Activated naive CD4-positive, alpha-beta T cell treated with anti-CD3 and anti-CD28 coated beads, Interleukin-2, amount 50 U/mL, for 24 hours (primary cell): ENCODE data around the gene LRRC7.
"Not testable (repeated sequence)": the region's sequence is repeated elsewhere in the genome, so short reads cannot be mapped to it uniquely, and the experiment has no call there.

Experiments
- H3K27ac Mint-ChIP-seq: one replicate; pipeline ENCODE4 v1.8.0; 2021; ENCODE audit warnings: mild to moderate bottlenecking, mixed read lengths
- H3K27me3 Mint-ChIP-seq: one replicate; pipeline ENCODE4 v1.8.0; 2021; ENCODE audit warnings: mixed read lengths
- H3K36me3 Mint-ChIP-seq: one replicate; pipeline ENCODE4 v1.8.0; 2021; ENCODE audit warnings: mixed read lengths
- H3K4me1 Mint-ChIP-seq: one replicate; pipeline ENCODE4 v1.8.0; 2021; ENCODE audit warnings: mixed read lengths
- H3K4me3 Mint-ChIP-seq: one replicate; pipeline ENCODE4 v1.8.0; 2021; ENCODE audit warnings: mild to moderate bottlenecking, mixed read lengths
- H3K9me3 Mint-ChIP-seq: one replicate; pipeline ENCODE4 v1.8.0; 2021; ENCODE audit warnings: mixed read lengths

Gene LRRC7

GRCh38 chr1:69845655-69846054 lies 277.9 kb downstream of the LRRC7 start:
- H3K4me3 Mint-ChIP-seq: no peak overlapping the region
- no peaks in the 10 kb centered on the region for H3K4me1 Mint-ChIP-seq
- H3K36me3 Mint-ChIP-seq: no peaks in the 10 kb centered on the region
- no peaks in the 10 kb centered on the region for H3K9me3 Mint-ChIP-seq
- no peak overlapping the region for H3K27ac Mint-ChIP-seq
- H3K27me3 Mint-ChIP-seq: no peaks in the 10 kb centered on the region

- no peak overlapping the region for H3K27ac Mint-ChIP-seq
- no peaks in the 10 kb centered on the region for H3K36me3 Mint-ChIP-seq
- H3K4me3 Mint-ChIP-seq: no peak overlapping the region
- no peaks in the 10 kb centered on the region for H3K27me3 Mint-ChIP-seq
- H3K4me1 Mint-ChIP-seq: no peaks in the 10 kb centered on the region
- no peaks in the 10 kb centered on the region for H3K9me3 Mint-ChIP-seq
Observed at GRCh38 chr1:69846267-69846666, 278.5 kb downstream of the LRRC7 start.

- H3K4me1 Mint-ChIP-seq: no peaks in the 10 kb centered on the region
- H3K9me3 Mint-ChIP-seq: no peaks in the 10 kb centered on the region
- H3K4me3 Mint-ChIP-seq: no peak overlapping the region
- H3K27ac Mint-ChIP-seq: no peak overlapping the region
- H3K27me3 Mint-ChIP-seq: no peaks in the 10 kb centered on the region
- H3K36me3 Mint-ChIP-seq: no peaks in the 10 kb centered on the region
Observed at GRCh38 chr1:69847670-69848069, 279.9 kb downstream of the LRRC7 start.

GRCh38 chr1:69852151-69852550 lies 284.4 kb downstream of the LRRC7 start:
- Mint-ChIP-seq H3K4me1 (no peaks in the 10 kb centered on the region), H3K4me3 (no peak overlapping the region)

GRCh38 chr1:69852706-69853105 lies 285.0 kb downstream of the LRRC7 start:
- no peak overlapping the region for H3K27ac Mint-ChIP-seq
- no peak overlapping the region for H3K4me3 Mint-ChIP-seq
- no peaks in the 10 kb centered on the region for H3K36me3 Mint-ChIP-seq
- no peaks in the 10 kb centered on the region for H3K4me1 Mint-ChIP-seq
- no peaks in the 10 kb centered on the region for H3K27me3 Mint-ChIP-seq
- peaks cover 5% of the 10 kb centered on the region for H3K9me3 Mint-ChIP-seq

More at GRCh38 chr1:69852151-69852550, 284.4 kb downstream of the LRRC7 start:
- no peaks in the 10 kb centered on the region for H3K36me3 Mint-ChIP-seq
- H3K27ac Mint-ChIP-seq: no peak overlapping the region
- H3K9me3 Mint-ChIP-seq: peaks cover 5% of the 10 kb centered on the region
- H3K27me3 Mint-ChIP-seq: no peaks in the 10 kb centered on the region

GRCh38 chr1:69858534-69858933 lies 290.8 kb downstream of the LRRC7 start:
- Mint-ChIP-seq H3K27ac (no peak overlapping the region), H3K36me3 (no peaks in the 10 kb centered on the region), H3K27me3 (no peaks in the 10 kb centered on the region), H3K9me3 (peaks cover 5% of the 10 kb centered on the region), H3K4me3 (no peak overlapping the region), H3K4me1 (no peaks in the 10 kb centered on the region)

- H3K27ac Mint-ChIP-seq: no peak overlapping the region
- no peak overlapping the region for H3K4me3 Mint-ChIP-seq
- H3K9me3 Mint-ChIP-seq: no peaks in the 10 kb centered on the region
- no peaks in the 10 kb centered on the region for H3K27me3 Mint-ChIP-seq
- no peaks in the 10 kb centered on the region for H3K4me1 Mint-ChIP-seq
- no peaks in the 10 kb centered on the region for H3K36me3 Mint-ChIP-seq
Observed at GRCh38 chr1:69861641-69862040, 293.9 kb downstream of the LRRC7 start.

- Mint-ChIP-seq H3K36me3 (no peaks in the 10 kb centered on the region), H3K27ac (no peak overlapping the region), H3K27me3 (no peaks in the 10 kb centered on the region), H3K4me1 (no peaks in the 10 kb centered on the region), H3K4me3 (no peak overlapping the region), H3K9me3 (no peaks in the 10 kb centered on the region)
Observed at GRCh38 chr1:69862906-69863305, 295.2 kb downstream of the LRRC7 start.

- no peaks in the 10 kb centered on the region for H3K4me1 Mint-ChIP-seq
- no peaks in the 10 kb centered on the region for H3K27me3 Mint-ChIP-seq
- H3K4me3 Mint-ChIP-seq: no peak overlapping the region
- H3K36me3 Mint-ChIP-seq: no peaks in the 10 kb centered on the region
- no peak overlapping the region for H3K27ac Mint-ChIP-seq
- no peaks in the 10 kb centered on the region for H3K9me3 Mint-ChIP-seq
Observed at GRCh38 chr1:69863704-69864103, 296.0 kb downstream of the LRRC7 start.

GRCh38 chr1:69871412-69871811 lies 303.7 kb downstream of the LRRC7 start:
- H3K36me3 Mint-ChIP-seq: peaks cover 2% of the 10 kb centered on the region
- H3K27ac Mint-ChIP-seq: no peak overlapping the region
- H3K4me1 Mint-ChIP-seq: no peaks in the 10 kb centered on the region
- H3K9me3 Mint-ChIP-seq: no peaks in the 10 kb centered on the region
- H3K4me3 Mint-ChIP-seq: no peak overlapping the region
- no peaks in the 10 kb centered on the region for H3K27me3 Mint-ChIP-seq

- no peaks in the 10 kb centered on the region for H3K9me3 Mint-ChIP-seq
- no peak overlapping the region for H3K27ac Mint-ChIP-seq
- no peaks in the 10 kb centered on the region for H3K27me3 Mint-ChIP-seq
- H3K4me1 Mint-ChIP-seq: no peaks in the 10 kb centered on the region
- no peak overlapping the region for H3K4me3 Mint-ChIP-seq
- H3K36me3 Mint-ChIP-seq: no peaks in the 10 kb centered on the region
Observed at GRCh38 chr1:69878338-69878737, 310.6 kb downstream of the LRRC7 start.

- not testable (repeated sequence) for H3K27ac Mint-ChIP-seq, H3K4me3 Mint-ChIP-seq, H3K27me3 Mint-ChIP-seq, H3K9me3 Mint-ChIP-seq, H3K4me1 Mint-ChIP-seq, H3K36me3 Mint-ChIP-seq
Observed at GRCh38 chr1:69888016-69888415, 320.3 kb downstream of the LRRC7 start.

- Mint-ChIP-seq H3K36me3 (peaks cover 5% of the 10 kb centered on the region), H3K27ac (no peak overlapping the region), H3K4me3 (no peak overlapping the region), H3K4me1 (no peaks in the 10 kb centered on the region), H3K27me3 (no peaks in the 10 kb centered on the region), H3K9me3 (no peaks in the 10 kb centered on the region)
Observed at GRCh38 chr1:69888657-69889056, 320.9 kb downstream of the LRRC7 start.

- Mint-ChIP-seq H3K27ac (no peak overlapping the region), H3K4me1 (no peaks in the 10 kb centered on the region), H3K27me3 (no peaks in the 10 kb centered on the region), H3K36me3 (no peaks in the 10 kb centered on the region), H3K4me3 (no peak overlapping the region), H3K9me3 (peaks cover 12% of the 10 kb centered on the region)
Observed at GRCh38 chr1:69898403-69898947, 330.8 kb downstream of the LRRC7 start.

GRCh38 chr1:69911301-69911801 lies 343.6 kb downstream of the LRRC7 start:
- Mint-ChIP-seq H3K4me3 (no peak overlapping the region), H3K36me3 (no peaks in the 10 kb centered on the region), H3K4me1 (peaks cover 4% of the 10 kb centered on the region), H3K27ac (no peak overlapping the region), H3K27me3 (no peaks in the 10 kb centered on the region), H3K9me3 (no peaks in the 10 kb centered on the region)

GRCh38 chr1:69913977-69914376 lies 346.3 kb downstream of the LRRC7 start:
- H3K9me3 Mint-ChIP-seq: peaks cover 1% of the 10 kb centered on the region
- no peaks in the 10 kb centered on the region for H3K36me3 Mint-ChIP-seq
- no peak overlapping the region for H3K27ac Mint-ChIP-seq
- H3K4me3 Mint-ChIP-seq: no peak overlapping the region
- peaks cover 4% of the 10 kb centered on the region for H3K4me1 Mint-ChIP-seq
- no peaks in the 10 kb centered on the region for H3K27me3 Mint-ChIP-seq
